K562 (cell line): Measurements from ENCODE around the gene DNAJB11. TPM values are rescaled to one million over a fixed set of nuclear protein-coding genes. Genes with fewer than 3 reads are reported as not detected.

Experiments
- BCL6 ChIP-seq: fragments of 250-450 bp; sonication (Bioruptor Pico); IDR thresholded peaks from 2 replicates; pipeline ENCODE4 v1.4.0; 2020
- CBFA2T2 ChIP-seq: fragments of 450-650 bp; conservative IDR thresholded peaks from 2 replicates; pipeline ENCODE4 v1.6.1; 2017; ENCODE audit warnings: mild to moderate bottlenecking
- CTBP1 ChIP-seq: fragments of 450-650 bp; IDR thresholded peaks from 2 replicates; pipeline ENCODE4 v1.6.1; 2016; ENCODE audit warnings: borderline replicate concordance
- ETS2 ChIP-seq: IDR thresholded peaks from 2 replicates; pipeline ENCODE4 v1.6.1; 2016; ENCODE audit warnings: borderline replicate concordance, missing genetic modification characterization, mild to moderate bottlenecking, moderate library complexity, missing compliant biosample characterization; ENCODE audit not compliant: poor library complexity, severe bottlenecking
- FOSL1 ChIP-seq: fragments of 200-800 bp; sonication (Bioruptor generic); conservative IDR thresholded peaks from 2 replicates; pipeline ENCODE4 v1.6.1; 2016; ENCODE audit warnings: missing genetic modification characterization, missing compliant biosample characterization
- GABPA ChIP-seq: fragments of 200-800 bp; sonication (Bioruptor generic); conservative IDR thresholded peaks from 2 replicates; pipeline ENCODE4 v1.6.1; 2016; ENCODE audit warnings: low read depth, missing genetic modification characterization, missing compliant biosample characterization
- GABPB1 ChIP-seq: sonication (generic); formaldehyde crosslinking; IDR thresholded peaks from 2 replicates; pipeline ENCODE4 v1.8.0; 2022; ENCODE audit warnings: mild to moderate bottlenecking, missing genetic modification reagents
- JUNB ChIP-seq: fragments of 450-650 bp; formaldehyde crosslinking; conservative IDR thresholded peaks from 2 replicates; pipeline ENCODE4 v1.4.0; 2020; ENCODE audit warnings: mild to moderate bottlenecking
- MYNN ChIP-seq, 2 experiments: sonication (generic); formaldehyde crosslinking in 1 of 2; IDR thresholded peaks; 2 replicates each; pipeline versions ENCODE4 v1.5.0 to v1.6.1; 2016 to 2020; ENCODE audit warnings: antibody characterized with exemption in 1 of 2, missing genetic modification reagents in 1 of 2
- NCOR1 ChIP-seq: fragments of 450-650 bp; IDR thresholded peaks from 2 replicates; pipeline ENCODE4 v1.6.1; 2016; ENCODE audit warnings: mild to moderate bottlenecking, moderate library complexity
- NONO ChIP-seq, 2 experiments: fragments of 200-400 bp in 1 of 2; fragments of 450-650 bp in 1 of 2; formaldehyde crosslinking in 1 of 2; IDR thresholded peaks; 2 replicates each; pipeline ENCODE4 v1.6.1; 2017; ENCODE audit warnings: low read depth in 2 of 2, mild to moderate bottlenecking in 2 of 2, moderate library complexity in 2 of 2, low read length in 1 of 2
- PYGO2 ChIP-seq: fragments of 450-650 bp; IDR thresholded peaks from 2 replicates; pipeline ENCODE4 v1.6.1; 2016; ENCODE audit warnings: mild to moderate bottlenecking, missing genetic modification characterization, moderate library complexity, missing compliant biosample characterization
- SMARCA5 ChIP-seq: fragments of 450-650 bp; IDR thresholded peaks from 2 replicates; pipeline ENCODE4 v1.6.1; 2016
- ZFX ChIP-seq: sonication (generic); formaldehyde crosslinking; IDR thresholded peaks from 2 replicates; pipeline ENCODE4 v1.8.0; 2022; ENCODE audit warnings: mild to moderate bottlenecking, missing genetic modification reagents, moderate library complexity
- ZNF224 ChIP-seq: sonication (generic); formaldehyde crosslinking; IDR thresholded peaks from 2 replicates; pipeline ENCODE4 v1.8.0; 2022; ENCODE audit warnings: mild to moderate bottlenecking, missing genetic modification reagents
- ZNF23 ChIP-seq: fragments of 250-450 bp; sonication (Bioruptor Pico); IDR thresholded peaks from 2 replicates; pipeline ENCODE4 v1.4.0; 2020; ENCODE audit warnings: mild to moderate bottlenecking
- polyA plus RNA-seq, 8 experiments: library from polyadenylated mRNA; depleted of rRNA in 4 of 8; stranded (reverse) in 5 of 8; unstranded in 3 of 8; fragments of >200 nt; fragmentation: Nextera tagmentation in 2 of 8; fragmentation: Illumina TruSeq in 1 of 8; extraction: Ambion mirVana in 2 of 8; extraction: Trizol in 1 of 8; gene quantifications; 2 replicates each; pipeline versions ENCODE4 v1.2.1 to v1.2.3, GENCODE V29; 2011 to 2014; ENCODE audit warnings: inconsistent platforms in 1 of 8, missing spikeins in 1 of 8
- total RNA-seq, 7 experiments: library from RNA; depleted of rRNA in 6 of 7; stranded (reverse); fragments of >200 nt in 6 of 7; fragmentation: Illumina TruSeq in 2 of 7; extraction: Trizol in 2 of 7; gene quantifications; 2 replicates each; pipeline versions ENCODE4 v1.2.1 to v1.2.3, GENCODE V29; 2011 to 2021; ENCODE audit warnings: low replicate concordance in 1 of 7
- TF ChIP-seq, protein P1 (sequence below): fragments of 200-800 bp; sonication (Bioruptor generic); IDR thresholded peaks from 2 replicates; pipeline ENCODE4 v1.6.1; 2016; ENCODE audit warnings: missing genetic modification characterization, missing compliant biosample characterization
- TF ChIP-seq, protein P2 (sequence below): sonication (generic); formaldehyde crosslinking; IDR thresholded peaks from 2 replicates; pipeline ENCODE4 v1.4.0; 2020; ENCODE audit warnings: mild to moderate bottlenecking, missing genetic modification reagents
- TF ChIP-seq, protein P3 (sequence below), 2 experiments: fragments of 200-800 bp in 1 of 2; sonication (Bioruptor generic) in 1 of 2; sonication (generic) in 1 of 2; formaldehyde crosslinking in 1 of 2; IDR thresholded peaks in 1 of 2; conservative IDR thresholded peaks in 1 of 2; 2 replicates each; pipeline versions ENCODE4 v1.5.0 to v1.6.1; 2016 to 2020; ENCODE audit warnings: missing compliant biosample characterization in 1 of 2, missing genetic modification characterization in 1 of 2, missing genetic modification reagents in 1 of 2

The DNAJB11 gene
- total and polyA plus RNA-seq, 9 of the 15 experiments (the other 6 are each of a cell fraction or from before 2014, with no cell fraction given), result 14.8 to 74.7 (median 63.8) TPM

DNA sequence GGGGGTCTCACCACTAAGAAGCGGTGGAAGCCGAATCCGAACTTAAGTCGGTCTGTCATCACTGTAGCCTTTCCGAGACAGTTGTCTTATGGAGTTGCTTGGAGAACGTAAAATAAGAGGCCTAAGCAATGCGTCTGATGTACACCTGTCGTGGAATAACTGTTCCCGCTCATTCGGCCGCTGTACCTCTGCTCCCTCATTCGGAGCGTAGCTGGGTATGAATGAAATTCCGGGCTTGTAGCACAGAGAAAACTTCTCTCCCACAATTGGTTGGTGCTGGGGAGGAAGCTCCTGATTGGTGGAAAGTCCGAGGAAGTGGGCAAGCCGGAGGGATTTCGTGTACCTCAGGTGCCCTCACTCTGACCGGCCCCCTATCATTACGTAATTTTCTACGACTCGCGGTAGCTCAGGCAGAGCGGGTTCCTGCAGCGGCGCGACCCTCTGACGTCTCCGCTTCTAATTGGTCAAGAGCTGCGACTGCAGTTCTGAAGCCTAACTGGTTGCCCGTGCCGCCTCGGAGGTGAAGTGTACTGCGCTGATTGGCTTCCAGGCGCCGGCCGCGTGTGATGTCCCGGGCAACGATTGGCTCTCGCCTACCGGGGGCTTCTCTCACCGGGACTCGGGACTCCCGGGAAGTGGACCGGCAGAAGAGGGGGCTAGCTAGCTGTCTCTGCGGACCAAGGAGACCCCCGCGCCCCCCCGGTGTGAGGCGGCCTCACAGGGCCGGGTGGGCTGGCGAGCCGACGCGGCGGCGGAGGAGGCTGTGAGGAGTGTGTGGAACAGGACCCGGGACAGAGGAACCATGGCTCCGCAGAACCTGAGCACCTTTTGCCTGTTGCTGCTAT lies at the start of gene DNAJB11 (continued):
- TF ChIP-seq, protein P1, sequence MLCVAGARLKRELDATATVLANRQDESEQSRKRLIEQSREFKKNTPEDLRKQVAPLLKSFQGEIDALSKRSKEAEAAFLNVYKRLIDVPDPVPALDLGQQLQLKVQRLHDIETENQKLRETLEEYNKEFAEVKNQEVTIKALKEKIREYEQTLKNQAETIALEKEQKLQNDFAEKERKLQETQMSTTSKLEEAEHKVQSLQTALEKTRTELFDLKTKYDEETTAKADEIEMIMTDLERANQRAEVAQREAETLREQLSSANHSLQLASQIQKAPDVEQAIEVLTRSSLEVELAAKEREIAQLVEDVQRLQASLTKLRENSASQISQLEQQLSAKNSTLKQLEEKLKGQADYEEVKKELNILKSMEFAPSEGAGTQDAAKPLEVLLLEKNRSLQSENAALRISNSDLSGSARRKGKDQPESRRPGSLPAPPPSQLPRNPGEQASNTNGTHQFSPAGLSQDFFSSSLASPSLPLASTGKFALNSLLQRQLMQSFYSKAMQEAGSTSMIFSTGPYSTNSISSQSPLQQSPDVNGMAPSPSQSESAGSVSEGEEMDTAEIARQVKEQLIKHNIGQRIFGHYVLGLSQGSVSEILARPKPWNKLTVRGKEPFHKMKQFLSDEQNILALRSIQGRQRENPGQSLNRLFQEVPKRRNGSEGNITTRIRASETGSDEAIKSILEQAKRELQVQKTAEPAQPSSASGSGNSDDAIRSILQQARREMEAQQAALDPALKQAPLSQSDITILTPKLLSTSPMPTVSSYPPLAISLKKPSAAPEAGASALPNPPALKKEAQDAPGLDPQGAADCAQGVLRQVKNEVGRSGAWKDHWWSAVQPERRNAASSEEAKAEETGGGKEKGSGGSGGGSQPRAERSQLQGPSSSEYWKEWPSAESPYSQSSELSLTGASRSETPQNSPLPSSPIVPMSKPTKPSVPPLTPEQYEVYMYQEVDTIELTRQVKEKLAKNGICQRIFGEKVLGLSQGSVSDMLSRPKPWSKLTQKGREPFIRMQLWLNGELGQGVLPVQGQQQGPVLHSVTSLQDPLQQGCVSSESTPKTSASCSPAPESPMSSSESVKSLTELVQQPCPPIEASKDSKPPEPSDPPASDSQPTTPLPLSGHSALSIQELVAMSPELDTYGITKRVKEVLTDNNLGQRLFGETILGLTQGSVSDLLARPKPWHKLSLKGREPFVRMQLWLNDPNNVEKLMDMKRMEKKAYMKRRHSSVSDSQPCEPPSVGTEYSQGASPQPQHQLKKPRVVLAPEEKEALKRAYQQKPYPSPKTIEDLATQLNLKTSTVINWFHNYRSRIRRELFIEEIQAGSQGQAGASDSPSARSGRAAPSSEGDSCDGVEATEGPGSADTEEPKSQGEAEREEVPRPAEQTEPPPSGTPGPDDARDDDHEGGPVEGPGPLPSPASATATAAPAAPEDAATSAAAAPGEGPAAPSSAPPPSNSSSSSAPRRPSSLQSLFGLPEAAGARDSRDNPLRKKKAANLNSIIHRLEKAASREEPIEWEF, result no peak
- TF ChIP-seq JUNB (CRISPR knock-in tag) (no peak), NCOR1 (no peak), ZFX (peak; percentile 71), ZNF23 (CRISPR knock-in tag) (no peak), GABPB1 (CRISPR knock-in tag) (peak; percentile 82), MYNN (IDR thresholded peaks at IDR 0.05) (no peak), MYNN (CRISPR knock-in tag; IDR thresholded peaks at IDR 0.05) (no peak), ETS2 (no peak), ZNF224 (no peak), NONO (IDR thresholded peaks at IDR 0.05; ENCODE audit: low read depth in 2 of 2, low read length in 1 of 2) (no peak), CBFA2T2 (no peak), PYGO2 (tag) (no peak), FOSL1 (tag) (peak; percentile 24), GABPA (tag) (peak; percentile 80), SMARCA5 (no peak), BCL6 (CRISPR knock-in tag) (no peak), CTBP1 (peak; percentile 66; the same call in 1 of the 2 replicates)
- TF ChIP-seq, protein P2, sequence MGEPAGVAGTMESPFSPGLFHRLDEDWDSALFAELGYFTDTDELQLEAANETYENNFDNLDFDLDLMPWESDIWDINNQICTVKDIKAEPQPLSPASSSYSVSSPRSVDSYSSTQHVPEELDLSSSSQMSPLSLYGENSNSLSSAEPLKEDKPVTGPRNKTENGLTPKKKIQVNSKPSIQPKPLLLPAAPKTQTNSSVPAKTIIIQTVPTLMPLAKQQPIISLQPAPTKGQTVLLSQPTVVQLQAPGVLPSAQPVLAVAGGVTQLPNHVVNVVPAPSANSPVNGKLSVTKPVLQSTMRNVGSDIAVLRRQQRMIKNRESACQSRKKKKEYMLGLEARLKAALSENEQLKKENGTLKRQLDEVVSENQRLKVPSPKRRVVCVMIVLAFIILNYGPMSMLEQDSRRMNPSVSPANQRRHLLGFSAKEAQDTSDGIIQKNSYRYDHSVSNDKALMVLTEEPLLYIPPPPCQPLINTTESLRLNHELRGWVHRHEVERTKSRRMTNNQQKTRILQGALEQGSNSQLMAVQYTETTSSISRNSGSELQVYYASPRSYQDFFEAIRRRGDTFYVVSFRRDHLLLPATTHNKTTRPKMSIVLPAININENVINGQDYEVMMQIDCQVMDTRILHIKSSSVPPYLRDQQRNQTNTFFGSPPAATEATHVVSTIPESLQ (CRISPR knock-in tag), result no peak
- TF ChIP-seq, protein P3, sequence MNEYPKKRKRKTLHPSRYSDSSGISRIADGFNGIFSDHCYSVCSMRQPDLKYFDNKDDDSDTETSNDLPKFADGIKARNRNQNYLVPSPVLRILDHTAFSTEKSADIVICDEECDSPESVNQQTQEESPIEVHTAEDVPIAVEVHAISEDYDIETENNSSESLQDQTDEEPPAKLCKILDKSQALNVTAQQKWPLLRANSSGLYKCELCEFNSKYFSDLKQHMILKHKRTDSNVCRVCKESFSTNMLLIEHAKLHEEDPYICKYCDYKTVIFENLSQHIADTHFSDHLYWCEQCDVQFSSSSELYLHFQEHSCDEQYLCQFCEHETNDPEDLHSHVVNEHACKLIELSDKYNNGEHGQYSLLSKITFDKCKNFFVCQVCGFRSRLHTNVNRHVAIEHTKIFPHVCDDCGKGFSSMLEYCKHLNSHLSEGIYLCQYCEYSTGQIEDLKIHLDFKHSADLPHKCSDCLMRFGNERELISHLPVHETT (CRISPR knock-in tag; conservative IDR thresholded peaks at IDR 0.05 in 1 of 2, IDR thresholded peaks at IDR 0.05 in 1 of 2), result peak in 1 of 2 experiments; percentile 78; a peak in 2 of 4 replicates
